Neural cell (in vitro differentiated cells): ENCODE measurements around the gene NHSL1. TPM values are rescaled to one million over a fixed set of nuclear protein-coding genes. Genes with fewer than 3 reads are reported as not detected.
A peak's percentile ranks its signal among the peaks of the same experiment; 100 is the strongest.

ENCODE experiments used
- H2AFZ ChIP-seq: fragments of 200-600, 300-800 bp; sonication (generic), shearing (Covaris generic); 2 replicates; pipeline ENCODE4 v1.6.0; 2014; ENCODE audit warnings: low read depth, mild to moderate bottlenecking, antibody characterized with exemption, low read length, moderate library complexity
- H3F3A ChIP-seq: fragments of 200-600 bp; shearing (Covaris generic); 2 replicates; pipeline ENCODE4 v1.6.1; 2016; ENCODE audit warnings: mild to moderate bottlenecking, moderate library complexity, mixed read lengths, antibody characterized with exemption, low read length; ENCODE audit not compliant: insufficient read depth, poor library complexity, severe bottlenecking
- H3K27ac ChIP-seq: fragments of 200-600, 300-800 bp; sonication (generic), shearing (Covaris generic); 2 replicates; pipeline ENCODE4 v1.5.1; 2014; ENCODE audit warnings: mild to moderate bottlenecking, low read length, moderate library complexity
- H3K27me3 ChIP-seq: fragments of 300-800, 200-600 bp; sonication (generic), shearing (Covaris generic); 2 replicates; pipeline ENCODE4 v1.6.0; 2014; ENCODE audit warnings: mild to moderate bottlenecking, low read depth, low read length, moderate library complexity; ENCODE audit not compliant: insufficient read depth
- H3K36me3 ChIP-seq: fragments of 300-800, 200-600 bp; sonication (generic), shearing (Covaris generic); 2 replicates; pipeline ENCODE4 v1.5.1; 2014; ENCODE audit warnings: mild to moderate bottlenecking, antibody characterized with exemption, low read length, moderate library complexity; ENCODE audit not compliant: insufficient read depth
- H3K4me2 ChIP-seq: fragments of 300-800, 200-600 bp; sonication (generic), shearing (Covaris generic); 2 replicates; pipeline ENCODE4 v1.6.0; 2014; ENCODE audit warnings: mild to moderate bottlenecking, low read length
- H3K4me3 ChIP-seq: fragments of 300-800, 200-600 bp; sonication (generic), shearing (Covaris generic); 2 replicates; pipeline ENCODE4 v1.5.1; 2014; ENCODE audit warnings: mild to moderate bottlenecking, low read length, moderate library complexity
- H3K79me2 ChIP-seq: fragments of 200-600 bp; shearing (Covaris generic); replicated peaks from 2 replicates; pipeline ENCODE4 v1.6.0; 2014; ENCODE audit warnings: mild to moderate bottlenecking, low read length, moderate library complexity; ENCODE audit not compliant: insufficient read depth
- H3K9ac ChIP-seq: fragments of 300-800, 200-600 bp; sonication (generic), shearing (Covaris generic); 2 replicates; pipeline ENCODE4 v1.6.1; 2016; ENCODE audit warnings: mild to moderate bottlenecking, low read length, mixed read lengths
- H3K9me2 ChIP-seq: fragments of 200-600 bp; shearing (Covaris generic); 2 replicates; pipeline ENCODE4 v1.6.1; 2016; ENCODE audit warnings: mild to moderate bottlenecking, low read length, mixed read lengths; ENCODE audit not compliant: insufficient read depth
- H3K9me3 ChIP-seq: fragments of 200-600, 300-800 bp; sonication (generic), shearing (Covaris generic); 2 replicates; pipeline ENCODE4 v1.6.1; 2016; ENCODE audit warnings: mild to moderate bottlenecking, mixed run types, low read length, moderate library complexity, mixed read lengths
- H4K20me1 ChIP-seq: fragments of 200-600 bp; shearing (Covaris generic); 2 replicates; pipeline ENCODE4 v1.6.1; 2016; ENCODE audit warnings: mild to moderate bottlenecking, mixed run types; ENCODE audit not compliant: insufficient read depth
- CTCF ChIP-seq: fragments of 450-650 bp; IDR thresholded peaks from 2 replicates; pipeline ENCODE4 v1.5.1; 2014; ENCODE audit warnings: antibody characterized with exemption, mild to moderate bottlenecking, moderate library complexity; ENCODE audit not compliant: poor library complexity, severe bottlenecking
- EP300 ChIP-seq: fragments of 450-650 bp; conservative IDR thresholded peaks from 2 replicates; pipeline ENCODE4 v1.6.1; 2014; ENCODE audit warnings: antibody characterized with exemption, mild to moderate bottlenecking, moderate library complexity; ENCODE audit not compliant: poor library complexity, severe bottlenecking
- EZH2 ChIP-seq: fragments of 200-600, 300-800 bp; shearing (Covaris generic), sonication (generic); IDR thresholded peaks from 2 replicates; pipeline ENCODE4 v1.6.1; 2014; ENCODE audit warnings: antibody characterized with exemption, low read length, borderline replicate concordance, mild to moderate bottlenecking; ENCODE audit not compliant: insufficient read depth, poor library complexity, severe bottlenecking
- MXI1 ChIP-seq: fragments of 450-650 bp; conservative IDR thresholded peaks from 2 replicates; pipeline ENCODE4 v1.6.1; 2014; ENCODE audit warnings: antibody characterized with exemption, mild to moderate bottlenecking; ENCODE audit not compliant: poor library complexity, severe bottlenecking
- POLR2AphosphoS5 ChIP-seq: IDR thresholded peaks from 2 replicates; pipeline ENCODE4 v1.6.1; 2012
- RAD21 ChIP-seq: fragments of 450-650 bp; conservative IDR thresholded peaks from 2 replicates; pipeline ENCODE4 v1.6.1; 2014; ENCODE audit warnings: antibody characterized with exemption, mild to moderate bottlenecking, moderate library complexity
- REST ChIP-seq: IDR thresholded peaks from 2 replicates; pipeline ENCODE4 v1.6.1; 2012; ENCODE audit warnings: borderline replicate concordance
- SMC3 ChIP-seq: fragments of 450-650 bp; conservative IDR thresholded peaks from 2 replicates; pipeline ENCODE4 v1.6.1; 2014; ENCODE audit warnings: antibody characterized with exemption, mild to moderate bottlenecking, moderate library complexity; ENCODE audit not compliant: poor library complexity
- TAF1 ChIP-seq: IDR thresholded peaks from 2 replicates; pipeline ENCODE4 v1.6.1; 2012; ENCODE audit warnings: low read depth
- polyA plus RNA-seq: library from polyadenylated mRNA; depleted of rRNA; stranded (reverse); fragments of >200 nt; gene quantifications from 2 replicates; pipeline ENCODE4 v1.2.3, GENCODE V29; 2014

Gene NHSL1
- polyA plus RNA-seq, 1 donor from 2014 or later = 2.4 TPM

GRCh38 chr6:138485005-138485545, 14.2 kb downstream of the NHSL1 start:
- H3K36me3 ChIP-seq = no peaks in the 10 kb centered on the region
- H3K79me2 ChIP-seq = peaks cover 11% of the 10 kb centered on the region
- H3K9me3 ChIP-seq = no peaks in the 10 kb centered on the region
- peak overlapping the region; percentile 36 for H3K4me2 ChIP-seq
- H2AFZ ChIP-seq = peak overlapping the region; percentile 9
- H3K27ac ChIP-seq = no peak overlapping the region
- H3F3A ChIP-seq = no peaks in the 10 kb centered on the region
- no peaks in the 10 kb centered on the region for H4K20me1 ChIP-seq
- peak overlapping the region; percentile 22 for H3K9ac ChIP-seq
- H3K9me2 ChIP-seq = no peaks in the 10 kb centered on the region
- H3K27me3 ChIP-seq = no peaks in the 10 kb centered on the region
- no peak for TF ChIP-seq POLR2AphosphoS5
- no peak for TF ChIP-seq EP300
- TF ChIP-seq TAF1 = no peak
- no peak for TF ChIP-seq CTCF
- no peak for TF ChIP-seq RAD21
- TF ChIP-seq MXI1 = no peak
- TF ChIP-seq REST = no peak
- no peak for TF ChIP-seq SMC3
- TF ChIP-seq EZH2 = no peak
- peak overlapping the region; percentile 55 for H3K4me3 ChIP-seq

GRCh38 chr6:138484018-138484731, 15.1 kb downstream of the NHSL1 start:
- TF ChIP-seq SMC3 (no peak), RAD21 (no peak), EZH2 (no peak), CTCF (no peak), TAF1 (no peak), POLR2AphosphoS5 (no peak), EP300 (no peak), REST (no peak), MXI1 (no peak)
- Histone ChIP-seq H3K27ac (no peak overlapping the region), H3K4me2 (no peak overlapping the region), H3F3A (no peaks in the 10 kb centered on the region), H3K79me2 (peaks cover 11% of the 10 kb centered on the region), H4K20me1 (no peaks in the 10 kb centered on the region), H3K9me2 (no peaks in the 10 kb centered on the region), H3K9me3 (no peaks in the 10 kb centered on the region), H3K4me3 (no peak overlapping the region), H3K9ac (no peak overlapping the region), H3K36me3 (no peaks in the 10 kb centered on the region), H2AFZ (no peak overlapping the region), H3K27me3 (no peaks in the 10 kb centered on the region)
